Right lung (tissue), 5 donors: ENCODE data around the gene NEUROG2. TPM values are rescaled to one million over a fixed set of nuclear protein-coding genes. Genes with fewer than 3 reads are reported as not detected.

Experiments
- DNase-seq, 2 donors: peaks; one replicate each; pipeline ENCODE4 v3.0.0-alpha.2; 2013
- polyA plus RNA-seq, 5 donors: library from polyadenylated mRNA; unstranded; fragments of 120-200 nt; gene quantifications; one replicate each; pipeline versions ENCODE4 v1.2.1 to v1.2.3, GENCODE V29; 2013; ENCODE audit warnings: inconsistent platforms in 1 of 5, low replicate concordance in 1 of 5; ENCODE audit not compliant: insufficient read length in 5 of 5, insufficient read depth in 1 of 5

The NEUROG2 gene
- polyA plus RNA-seq, 5 donors, result not detected

- no peak for DNase-seq
These were observed 5.4 kb upstream of the NEUROG2 start for GRCh38 chr4:112521123-112522023.

DNA sequence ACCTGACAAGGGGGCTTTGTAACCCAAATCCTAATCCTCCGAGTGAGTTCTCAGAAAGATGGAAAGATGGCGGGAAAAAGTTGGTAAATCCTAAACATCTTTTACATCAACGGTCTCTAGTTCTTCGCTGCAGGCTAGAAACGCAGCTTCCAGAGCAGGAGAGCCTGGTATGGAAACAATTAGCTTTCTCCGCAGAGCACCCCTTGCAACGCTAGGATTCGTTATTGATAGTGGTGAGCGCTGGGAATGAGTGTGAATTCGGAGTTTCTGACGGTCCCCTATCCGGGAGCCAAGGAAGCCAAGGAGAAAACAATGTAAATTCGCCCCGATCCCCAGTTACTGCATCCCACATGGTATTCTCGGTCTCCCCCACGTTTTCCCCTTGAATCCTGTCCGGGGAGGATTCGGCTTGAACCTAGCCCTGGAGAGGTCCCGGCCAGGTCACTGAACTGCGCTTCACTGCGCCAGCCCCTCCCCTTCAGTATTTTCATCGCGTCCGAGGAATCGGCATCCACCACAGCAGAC is 4.7 kb upstream of the NEUROG2 start:
- DNase-seq, result no peak

DNA sequence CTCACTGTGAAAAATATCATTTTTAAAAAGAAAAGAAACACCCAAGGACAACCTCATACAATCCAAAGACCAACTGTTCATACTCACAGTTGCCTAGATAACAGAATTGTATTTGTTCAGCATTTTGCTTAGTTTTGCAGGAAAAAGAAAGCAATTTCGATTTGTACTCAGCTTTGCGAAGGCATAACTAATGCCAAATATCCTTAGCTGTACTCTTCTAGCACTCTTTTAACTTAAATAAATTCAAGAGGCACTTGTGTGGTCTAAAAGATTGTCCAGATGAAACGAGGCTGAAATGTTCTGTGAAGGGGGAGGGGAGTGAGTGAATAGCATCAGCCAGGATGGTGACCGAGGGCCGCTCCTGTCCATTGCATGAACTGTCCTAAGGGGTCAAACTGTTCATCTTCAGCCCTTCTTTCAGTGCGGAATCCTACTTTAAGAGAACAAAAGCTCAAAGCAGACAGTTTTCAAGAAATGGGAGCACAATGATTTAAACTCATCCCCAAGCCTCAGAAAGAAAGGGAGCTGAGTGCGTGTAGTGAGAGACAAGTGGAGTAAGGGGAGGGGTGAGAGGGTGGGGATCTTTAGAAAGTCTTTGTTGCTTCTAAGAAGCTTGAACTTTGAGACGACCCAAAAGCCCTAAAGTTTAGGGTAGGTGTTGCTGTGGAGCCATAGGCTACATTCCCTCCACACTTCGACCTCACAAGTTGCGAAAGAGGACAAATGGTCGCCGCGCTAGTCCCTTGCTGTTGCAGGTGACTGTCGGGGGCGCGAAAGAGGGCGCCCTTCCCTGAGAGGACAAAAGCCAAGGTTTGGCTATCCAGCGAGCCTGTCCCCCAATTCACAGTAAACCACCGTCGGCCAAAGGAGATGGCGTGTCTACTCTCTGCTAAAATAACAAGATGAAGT is 4.0 kb upstream of the NEUROG2 start:
- no peak for DNase-seq

GRCh38 chr4:112518675-112519074 is 2.7 kb upstream of the NEUROG2 start:
- no peak for DNase-seq

GRCh38 chr4:112517911-112518310 is 1.9 kb upstream of the NEUROG2 start:
- no peak for DNase-seq

DNA sequence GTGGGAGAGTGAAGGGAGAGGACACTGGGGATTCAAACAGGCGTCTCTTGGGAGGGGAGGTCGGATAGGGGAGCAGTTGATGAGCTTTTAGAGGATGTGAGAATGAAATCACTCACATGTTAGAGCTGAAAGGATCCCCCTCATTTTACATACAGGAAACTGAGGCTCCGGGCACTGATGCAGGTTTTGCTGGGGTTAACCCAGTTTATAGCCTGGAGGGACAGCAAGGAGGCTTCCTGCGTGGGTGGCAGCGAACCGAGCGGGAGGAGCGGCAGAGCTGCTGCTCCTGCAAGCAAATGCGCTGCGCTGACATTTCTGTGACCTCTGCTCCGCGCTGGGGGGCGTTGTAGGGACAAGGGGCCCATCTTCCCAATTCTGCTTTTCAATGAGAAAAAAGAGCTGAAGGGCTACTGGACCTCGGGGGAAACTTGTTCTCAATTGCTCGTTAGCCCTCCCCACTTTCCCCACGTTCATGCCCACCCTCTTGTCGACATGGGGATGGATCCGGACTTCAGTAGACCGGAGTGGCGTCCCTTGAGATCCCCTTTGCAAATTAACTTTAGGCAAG is 1.2 kb upstream of the NEUROG2 start:
- DNase-seq, result no peak

DNA sequence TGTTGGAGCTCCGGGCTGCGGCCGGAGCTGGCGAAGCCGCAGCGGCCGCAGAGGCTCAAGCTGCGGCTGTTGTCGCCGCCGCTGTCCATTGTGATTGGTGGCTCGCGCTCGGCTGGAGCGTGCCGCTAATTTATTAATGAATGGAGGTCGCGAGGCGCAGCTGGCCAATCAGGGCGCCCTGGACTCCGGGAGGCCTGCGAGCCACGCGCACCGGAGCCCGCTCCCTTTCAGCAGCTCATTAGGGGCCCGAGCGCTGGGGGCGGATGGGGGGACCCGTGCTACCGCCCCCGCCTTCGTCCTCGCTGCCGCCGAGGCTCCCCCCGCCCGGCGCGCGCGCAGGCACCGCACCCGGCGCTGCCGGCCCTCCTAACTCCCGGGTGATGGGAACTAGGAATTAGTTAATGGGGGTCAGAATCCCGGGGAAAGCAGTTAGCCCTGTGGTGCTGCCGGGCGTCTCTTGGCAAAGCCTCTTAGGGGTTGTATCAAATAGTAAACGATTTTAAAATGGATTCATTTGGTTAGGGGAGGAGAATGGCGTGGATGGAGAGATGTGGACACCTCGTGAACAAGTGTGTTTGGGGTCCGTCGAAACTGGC is 589 bp upstream of the NEUROG2 start:
- DNase-seq, result no peak

- no peak for DNase-seq
These were observed 548 bp downstream of the NEUROG2 start for GRCh38 chr4:112515198-112516065.

DNA sequence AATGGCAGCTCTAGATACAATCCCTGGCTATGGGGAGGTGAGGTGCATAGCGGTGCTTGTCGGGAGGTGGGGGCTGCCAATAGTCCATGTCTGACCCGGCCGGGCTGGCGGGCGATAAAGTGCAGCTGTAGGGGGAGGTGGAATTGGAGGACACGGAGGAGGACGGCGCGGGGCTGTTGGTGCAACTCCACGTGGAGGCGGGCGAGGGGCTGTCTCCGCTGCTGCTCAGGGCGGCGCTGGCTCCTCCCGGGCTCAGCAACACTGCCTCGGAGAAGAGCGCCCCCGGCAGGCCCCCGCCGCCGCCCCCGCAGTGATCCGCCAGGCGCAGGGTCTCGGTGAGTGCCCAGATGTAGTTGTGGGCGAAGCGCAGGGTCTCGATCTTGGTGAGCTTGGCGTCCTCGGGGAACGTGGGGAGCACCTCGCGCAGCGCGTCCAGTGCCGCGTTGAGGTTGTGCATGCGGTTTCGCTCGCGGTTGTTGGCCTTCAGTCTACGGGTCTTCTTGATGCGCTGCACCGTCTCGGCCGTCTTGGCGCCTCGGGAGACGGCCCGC is 1.3 kb downstream of the NEUROG2 start:
- DNase-seq, result no peak

DNA sequence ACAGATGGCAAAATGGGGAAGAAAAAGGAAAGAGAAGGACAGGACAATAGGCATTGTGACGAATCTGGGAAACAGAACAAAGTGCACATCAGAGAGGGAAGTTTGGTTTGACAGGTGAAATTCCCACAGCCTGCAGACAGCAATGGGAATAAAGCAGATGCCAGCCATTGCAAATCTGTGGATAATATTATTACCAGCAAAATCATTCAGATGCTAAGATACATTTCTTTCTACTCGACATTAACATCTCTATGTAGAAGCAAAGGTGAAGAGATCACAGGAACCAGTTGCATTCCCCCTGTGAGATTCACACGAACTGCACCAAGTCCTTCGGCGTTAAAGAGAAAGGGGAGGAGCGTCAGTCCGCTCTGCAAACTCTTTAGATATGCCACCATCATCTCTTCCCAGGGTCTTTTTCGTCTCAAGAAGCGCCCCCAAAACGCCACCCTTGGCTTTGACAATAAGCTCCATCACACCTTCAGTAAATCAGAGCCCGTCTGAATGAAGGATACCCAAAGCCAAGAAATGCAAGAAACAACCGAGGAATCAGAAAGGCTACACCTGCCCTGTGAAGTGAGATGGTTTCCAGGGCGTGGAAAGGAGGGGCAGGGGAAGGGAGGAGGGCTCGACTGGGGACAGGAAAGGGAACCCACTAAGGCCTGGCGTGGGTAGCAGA is 1.9 kb downstream of the NEUROG2 start:
- DNase-seq, result no peak

GRCh38 chr4:112511803-112512118 is 4.2 kb downstream of the NEUROG2 start:
- DNase-seq, result no peak

DNA sequence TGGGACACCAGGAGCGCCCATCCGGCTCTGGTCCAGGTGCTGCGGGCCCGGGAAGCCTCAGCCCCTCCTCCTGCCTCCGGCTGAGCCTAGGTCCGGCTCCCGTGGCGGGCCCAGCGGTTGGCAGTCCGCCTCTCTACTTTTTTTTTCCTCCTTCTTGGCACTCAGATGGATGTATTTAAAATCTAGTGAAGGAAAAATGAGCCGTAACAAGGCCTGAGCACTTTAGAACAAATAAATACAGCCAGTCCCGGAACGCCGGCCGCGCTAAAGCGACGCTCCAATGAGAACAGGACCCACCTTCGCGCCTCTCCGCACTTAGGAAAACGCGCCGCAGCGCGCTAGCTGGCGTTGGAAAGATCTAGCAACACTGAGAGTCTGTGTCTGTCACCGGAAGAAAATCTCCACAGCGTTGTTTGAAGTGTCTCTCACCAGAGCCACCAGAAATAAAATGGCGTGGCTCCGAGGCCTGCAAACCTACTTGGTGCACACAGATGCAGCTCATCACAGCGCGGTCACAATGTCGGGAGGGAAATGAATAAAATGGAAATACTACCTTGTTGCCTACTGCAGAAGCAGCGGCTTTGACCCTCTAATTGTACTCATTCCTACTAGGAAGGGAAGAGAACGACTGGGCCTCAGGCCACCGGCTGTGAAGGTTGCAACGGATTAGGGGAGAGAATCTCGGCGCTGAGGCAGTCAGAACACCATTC is 4.7 kb downstream of the NEUROG2 start:
- DNase-seq, result no peak

DNA sequence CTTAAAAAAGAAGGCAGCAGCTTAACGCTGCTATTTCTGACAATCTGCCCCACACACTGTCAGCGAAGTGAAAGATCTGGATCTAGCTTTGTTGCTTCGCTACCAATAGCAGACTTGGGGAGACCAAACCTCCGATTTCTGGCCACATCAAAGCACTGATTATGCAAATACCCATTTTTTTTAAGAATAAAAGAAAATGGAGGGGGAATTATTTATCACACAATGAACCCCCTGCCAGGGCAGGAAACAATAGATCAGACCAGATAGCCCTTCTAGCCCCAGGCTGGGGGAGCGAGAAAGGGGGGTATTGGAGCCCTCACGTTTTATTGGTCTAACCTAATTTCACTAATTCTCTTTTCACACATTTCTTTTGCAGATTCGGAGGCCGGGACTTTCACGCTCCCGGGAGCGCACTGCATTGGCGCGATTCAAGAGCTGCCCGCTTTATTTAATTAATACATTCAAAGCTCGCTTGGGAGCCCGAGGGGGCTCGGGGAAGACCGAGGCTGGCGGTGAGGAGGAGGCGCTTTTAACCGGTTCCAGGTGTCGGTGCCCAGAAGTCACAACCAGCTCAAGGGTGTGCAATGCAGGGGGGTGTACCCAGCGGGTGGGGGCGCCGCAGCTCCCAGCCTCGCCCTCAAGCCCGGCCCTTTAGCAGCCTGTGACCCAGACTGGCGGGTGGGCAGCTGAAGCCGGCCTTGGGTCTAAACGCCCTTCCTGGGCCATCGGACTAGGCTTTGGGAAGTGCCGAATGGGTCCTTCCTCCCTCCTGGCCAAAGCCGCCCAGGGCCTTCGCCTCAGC is 5.5 kb downstream of the NEUROG2 start:
- DNase-seq, result no peak

GRCh38 chr4:112509243-112510141 is 6.5 kb downstream of the NEUROG2 start:
- DNase-seq, result no peak

DNA sequence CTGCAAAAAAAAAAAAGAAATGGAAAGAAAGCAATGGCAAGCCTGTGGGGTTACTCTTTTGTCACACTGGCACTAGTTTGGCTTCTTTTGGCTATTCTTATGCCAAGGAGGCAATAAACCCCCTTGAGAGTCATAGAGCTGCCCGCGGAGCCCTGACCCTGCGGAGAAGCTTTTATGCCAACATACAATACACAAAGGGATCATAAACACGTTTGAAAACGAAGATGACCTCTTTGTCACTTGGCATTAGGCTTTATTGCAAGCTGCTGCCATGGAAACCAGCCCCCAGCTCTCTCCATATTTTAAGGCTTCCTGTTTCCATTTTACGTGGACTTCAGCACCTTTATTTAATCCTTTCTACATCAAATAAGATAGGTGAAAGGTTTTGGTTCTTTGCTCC is 7.6 kb downstream of the NEUROG2 start:
- no peak for DNase-seq

DNA sequence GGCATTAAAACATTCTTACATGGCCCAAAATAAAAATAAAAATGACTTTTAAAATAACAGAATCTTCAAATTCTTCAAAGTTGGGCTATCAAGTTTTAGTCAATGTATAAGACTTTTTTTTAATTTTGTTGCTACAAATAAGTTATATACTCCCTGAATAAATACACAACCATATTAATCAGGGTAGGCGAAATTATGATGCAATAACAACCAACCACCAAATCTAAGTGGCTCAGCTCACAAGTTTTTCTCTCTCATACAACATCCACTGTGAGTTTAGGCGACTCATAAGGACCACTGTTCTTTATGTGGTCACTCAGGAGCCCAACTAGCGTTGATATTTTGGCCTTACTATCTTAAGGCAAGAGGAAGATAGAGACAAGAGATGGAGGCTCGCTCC is 11.2 kb downstream of the NEUROG2 start:
- no peak for DNase-seq

GRCh38 chr4:112502871-112503270 is 13.1 kb downstream of the NEUROG2 start:
- DNase-seq, result no peak
